Fibroblast of skin of back (primary cell): ENCODE data around the gene HYPK.
"Not testable (repeated sequence)": the region's sequence is repeated elsewhere in the genome, so short reads cannot be mapped to it uniquely, and the experiment has no call there.

ENCODE experiments used
- DNase-seq: peaks from one replicate; pipeline ENCODE4 v3.0.0-alpha.2; 2013

The HYPK gene

DNA sequence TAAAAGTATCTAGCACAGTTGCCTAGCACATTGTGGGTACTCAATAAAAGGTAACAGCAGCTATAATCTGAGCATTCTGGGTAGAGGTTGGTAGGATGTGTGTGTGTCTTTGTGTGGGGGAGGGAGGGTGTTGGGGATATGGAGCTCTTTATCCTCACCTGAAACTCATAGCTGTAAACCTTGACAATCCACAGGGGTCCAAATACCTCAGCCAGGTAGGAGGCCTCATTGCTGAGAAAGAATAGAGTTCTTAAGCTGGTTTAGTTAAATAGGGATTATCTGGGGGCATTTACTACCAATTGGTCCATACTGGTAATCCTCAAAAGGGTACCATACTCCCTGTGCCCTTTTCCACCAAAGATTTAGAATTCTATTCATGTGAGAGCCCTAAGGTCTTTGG lies 4.4 kb upstream of the HYPK start:
- no peak for DNase-seq

DNA sequence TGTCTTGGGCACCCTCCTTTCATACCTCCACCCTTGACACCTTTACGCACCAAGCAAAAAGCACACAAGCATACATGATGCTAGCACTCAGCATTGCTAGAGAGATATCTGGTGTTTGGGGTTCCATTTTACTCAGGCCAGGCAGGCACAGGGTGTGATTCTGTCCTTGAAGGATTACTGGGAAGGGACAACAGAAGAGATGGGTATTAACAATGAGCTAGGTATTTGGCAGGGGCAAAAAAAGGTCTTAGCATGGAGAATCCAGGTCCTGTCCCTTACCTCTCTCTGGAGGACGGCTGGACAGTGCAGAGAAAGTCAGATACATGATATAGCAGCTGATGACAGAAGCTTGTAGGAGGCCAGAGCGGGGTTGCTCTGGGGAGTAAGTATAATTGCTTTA lies 3.8 kb upstream of the HYPK start:
- DNase-seq, result no peak

DNA sequence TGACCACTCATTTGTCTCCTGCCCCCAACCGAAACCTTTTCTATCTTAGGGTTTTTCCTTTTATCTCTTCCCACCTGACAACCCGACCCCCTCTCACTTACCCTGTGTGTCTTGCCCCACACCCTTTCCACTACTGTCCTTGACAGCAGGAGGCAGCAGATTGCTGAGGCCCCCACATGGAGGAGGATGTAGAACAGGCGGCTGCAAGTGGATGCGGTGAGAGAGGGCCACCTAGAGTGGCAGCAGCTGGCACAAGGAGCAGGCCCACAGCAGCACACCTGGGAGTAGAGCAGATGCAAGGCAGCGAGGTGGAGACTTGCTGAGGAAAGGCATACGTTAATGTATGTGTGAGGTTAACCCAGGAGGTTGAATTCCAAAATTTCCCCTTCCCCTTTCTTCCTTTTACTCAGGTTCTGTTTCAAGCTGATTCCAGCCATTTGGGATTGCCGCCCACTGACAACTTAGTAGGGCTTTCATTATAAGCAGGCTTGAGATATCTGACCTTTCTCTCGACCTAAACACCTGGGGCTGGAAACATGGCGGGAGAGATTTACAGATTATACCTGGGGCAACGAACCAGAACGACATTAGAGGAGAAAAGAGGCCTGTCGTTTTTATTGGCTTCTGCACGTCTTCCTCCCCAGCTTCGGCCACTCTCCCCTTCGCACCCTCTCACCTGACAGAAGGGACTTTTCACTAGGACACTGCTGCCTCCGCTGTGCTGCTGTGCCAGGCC lies 1.0 kb upstream of the HYPK start:
- DNase-seq, result no peak

DNA sequence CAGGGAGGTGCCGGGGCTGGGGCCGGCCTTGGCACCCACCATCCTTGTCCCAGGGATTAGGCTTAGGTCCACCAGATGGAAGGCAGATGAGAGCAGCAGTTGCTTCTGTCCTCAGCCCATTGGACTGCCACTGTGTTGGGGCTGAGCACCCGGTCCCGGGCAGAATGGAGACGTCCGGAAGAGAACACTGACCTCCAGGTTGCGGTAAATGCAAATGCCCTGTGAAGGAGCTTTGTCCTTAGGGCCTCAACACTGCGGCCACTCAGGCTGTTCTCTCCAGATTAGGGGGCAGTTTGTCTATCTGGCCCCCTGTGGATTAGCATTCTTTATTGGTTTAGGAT lies 484 bp upstream of the HYPK start, which contains the start of gene SERINC4:
Gene SERINC4 (minus strand): TSS at position 276 of the 341 bp plus-strand sequence. CDS start 234 bp downstream, at position 42.
- no peak for DNase-seq

DNA sequence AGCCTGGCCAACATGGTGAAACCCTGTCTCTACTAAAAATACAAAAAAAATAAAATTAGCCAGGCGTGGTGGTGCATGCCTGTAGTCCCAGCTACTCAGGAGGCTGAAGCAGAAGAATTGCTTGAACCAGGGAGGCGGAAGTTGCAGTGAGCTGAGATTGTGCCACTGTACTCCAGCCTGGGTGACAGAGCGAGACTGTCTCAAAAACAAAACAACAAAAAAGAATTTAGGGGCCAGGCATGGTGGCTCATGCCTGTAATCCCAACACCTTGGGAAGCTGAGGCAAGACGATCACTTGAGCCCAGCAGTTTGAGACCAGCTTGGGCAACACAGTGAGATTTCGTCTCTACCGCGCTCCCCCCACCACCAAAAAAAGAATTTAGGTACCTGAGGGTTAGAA lies 2.3 kb downstream of the HYPK start:
- not testable (repeated sequence) for DNase-seq

DNA sequence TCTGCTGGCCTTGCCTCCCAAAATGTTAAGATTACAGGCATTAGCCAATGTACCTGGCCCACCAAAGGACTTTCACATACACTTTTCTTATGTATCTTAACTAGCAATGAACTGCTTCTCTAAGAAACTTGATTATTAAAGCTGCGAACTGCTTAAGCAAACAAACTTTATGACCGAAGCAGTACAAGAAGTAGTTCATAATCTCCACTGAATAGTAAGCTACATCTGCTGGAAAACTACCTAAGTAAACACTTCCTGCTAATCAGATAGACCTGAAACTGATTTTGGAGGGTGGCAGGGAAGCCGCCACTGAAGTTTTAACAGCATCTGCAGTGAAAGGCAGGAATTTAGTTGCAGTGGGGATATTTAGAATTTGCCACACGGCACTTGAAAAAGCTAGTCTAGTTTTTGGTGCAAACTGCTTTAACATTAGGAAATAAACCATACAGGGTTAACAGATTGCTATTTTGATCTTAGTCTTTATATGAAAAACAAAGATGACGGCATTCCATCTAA lies 8.1 kb downstream of the HYPK start:
- no peak for DNase-seq

DNA sequence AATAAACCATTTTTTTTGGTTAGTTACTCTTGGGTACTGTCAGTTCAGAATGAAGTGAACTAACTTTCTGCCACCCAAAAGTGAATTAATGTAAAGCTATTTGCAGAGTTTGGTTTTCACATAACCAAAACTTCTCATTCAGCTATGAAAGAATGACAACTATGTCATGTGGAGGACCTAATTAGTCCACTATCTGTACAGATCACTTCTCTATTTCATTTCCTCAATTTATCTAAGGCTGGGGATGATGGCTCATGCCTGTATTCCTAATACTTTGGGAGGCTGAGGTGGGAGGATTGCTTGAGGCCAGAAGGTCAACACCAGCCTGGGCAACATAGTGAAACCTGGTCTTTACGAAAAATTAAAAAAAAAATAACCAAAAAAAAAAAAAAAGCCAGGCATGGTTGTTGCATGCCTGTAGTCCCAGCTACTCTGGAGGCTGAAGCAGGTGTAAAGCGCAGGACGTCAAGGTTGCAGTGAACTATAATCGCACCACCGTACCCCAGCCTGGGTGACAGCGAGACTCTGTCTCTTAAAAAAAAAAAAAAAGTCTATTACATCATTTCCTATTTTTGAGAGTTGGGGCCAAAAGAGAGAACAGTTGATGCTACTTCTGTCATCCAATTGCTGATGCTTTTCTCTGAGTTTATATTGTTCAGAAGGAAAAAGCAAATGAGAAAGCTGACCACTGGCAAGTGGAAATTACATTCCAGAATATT lies 8.7 kb downstream of the HYPK start:
- DNase-seq, result no peak

DNA sequence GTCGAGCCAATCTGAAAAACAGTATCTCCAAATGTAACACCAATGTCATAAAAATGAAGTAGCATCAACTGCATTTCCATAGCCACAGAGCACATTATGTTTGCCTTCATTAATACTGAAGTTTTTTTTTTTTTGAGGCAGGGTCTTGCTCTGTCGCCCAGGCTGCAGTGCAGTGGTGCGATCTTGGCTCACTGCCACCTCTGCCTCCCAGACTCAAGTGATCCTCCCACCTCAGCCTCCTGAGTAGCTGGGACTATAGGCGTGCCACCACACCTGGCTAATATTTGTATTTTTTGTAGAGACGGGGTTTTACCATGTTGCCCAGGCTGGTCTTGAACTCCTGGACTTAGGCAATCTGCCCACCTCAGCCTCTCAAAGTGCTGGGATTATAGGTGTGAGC lies 14.7 kb downstream of the HYPK start:
- DNase-seq, result not testable (repeated sequence)

DNA sequence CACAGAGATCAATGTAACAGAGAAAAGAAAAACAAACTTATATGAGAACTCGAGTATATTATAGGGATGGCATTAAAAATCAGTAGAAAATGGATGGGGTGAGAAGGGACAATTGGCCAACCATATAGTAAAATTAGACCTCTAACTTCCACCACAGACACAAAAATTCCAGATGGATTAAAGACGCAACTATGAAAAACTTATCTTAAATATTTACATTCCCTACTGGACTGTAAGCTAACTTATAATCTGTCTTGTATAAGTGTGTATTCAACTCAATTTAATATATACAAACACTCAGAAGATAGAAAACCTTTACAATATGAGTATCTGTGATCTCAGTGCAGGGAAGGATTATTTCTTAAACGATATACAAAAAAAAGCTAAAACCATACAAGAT lies 21.1 kb downstream of the HYPK start:
- DNase-seq, result no peak

DNA sequence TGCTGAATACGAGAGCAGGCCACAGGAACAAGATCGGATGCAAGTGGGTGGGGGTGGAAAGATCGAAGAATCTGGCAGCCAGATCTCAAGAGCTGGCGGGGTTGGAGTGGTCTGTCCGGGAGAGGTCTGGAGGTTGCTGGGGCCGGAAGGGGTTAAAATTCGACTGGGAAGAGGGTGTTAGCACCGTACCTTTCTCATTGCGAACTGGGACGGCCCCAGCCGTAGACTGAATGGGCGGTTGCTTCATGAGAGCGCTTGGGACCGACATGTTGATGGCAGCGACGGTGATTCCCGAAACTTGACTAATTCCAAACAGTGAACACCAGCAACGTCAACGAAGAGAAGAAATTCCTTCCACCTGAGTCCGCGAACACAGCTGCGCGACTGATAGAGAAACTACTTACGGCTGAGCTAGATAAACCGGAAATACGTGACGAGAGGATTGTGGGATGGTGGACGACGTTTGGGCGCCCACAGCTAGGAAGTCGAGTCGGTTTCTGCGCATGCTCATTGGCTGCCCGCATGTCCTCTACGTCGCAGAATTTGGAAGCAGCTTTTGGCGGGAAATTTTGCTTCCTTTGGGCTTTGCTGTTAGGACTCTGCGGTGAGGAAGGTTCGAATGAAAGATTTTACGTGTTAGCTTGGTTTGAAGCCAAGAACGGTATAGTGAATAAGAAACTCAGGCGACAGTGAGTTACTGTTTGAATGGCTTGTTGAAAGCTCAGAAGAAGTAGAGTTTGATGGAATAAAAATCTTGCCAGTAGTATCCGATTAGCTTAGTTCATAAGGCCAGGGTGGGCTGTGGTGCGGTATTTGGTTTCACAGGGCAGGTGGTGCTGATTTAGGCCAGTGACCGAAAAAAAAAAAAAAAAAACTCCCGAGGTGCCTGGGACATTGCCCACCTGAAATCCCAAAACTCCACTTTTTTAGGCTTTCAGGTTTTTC lies 24.2 kb downstream of the HYPK start, which contains the start of gene MFAP1:
Gene MFAP1 (minus strand): TSS at position 389 of the 945 bp plus-strand sequence. CDS start 121 bp downstream, at position 268.
- DNase-seq, result peak; percentile 97

DNA sequence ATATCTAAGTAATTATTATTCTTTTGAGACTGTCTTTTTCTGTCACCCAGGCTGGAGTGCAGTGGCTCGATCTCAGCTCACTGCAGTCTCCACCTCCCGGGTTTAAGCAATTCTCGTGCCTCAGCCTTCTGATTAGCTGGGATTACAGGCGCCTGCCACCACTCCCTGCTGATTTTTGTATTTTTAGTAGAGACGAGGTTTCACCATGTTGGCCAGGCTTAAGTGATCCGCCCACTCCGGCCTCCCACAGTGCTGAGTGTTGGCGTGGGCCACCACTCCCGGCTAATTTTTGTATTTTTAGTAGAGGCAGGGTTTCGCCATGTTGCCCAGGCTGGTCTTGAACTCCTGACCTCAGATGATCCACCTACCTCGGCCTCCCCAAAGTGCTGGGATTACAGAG lies 24.9 kb downstream of the HYPK start:
- DNase-seq, result not testable (repeated sequence)

DNA sequence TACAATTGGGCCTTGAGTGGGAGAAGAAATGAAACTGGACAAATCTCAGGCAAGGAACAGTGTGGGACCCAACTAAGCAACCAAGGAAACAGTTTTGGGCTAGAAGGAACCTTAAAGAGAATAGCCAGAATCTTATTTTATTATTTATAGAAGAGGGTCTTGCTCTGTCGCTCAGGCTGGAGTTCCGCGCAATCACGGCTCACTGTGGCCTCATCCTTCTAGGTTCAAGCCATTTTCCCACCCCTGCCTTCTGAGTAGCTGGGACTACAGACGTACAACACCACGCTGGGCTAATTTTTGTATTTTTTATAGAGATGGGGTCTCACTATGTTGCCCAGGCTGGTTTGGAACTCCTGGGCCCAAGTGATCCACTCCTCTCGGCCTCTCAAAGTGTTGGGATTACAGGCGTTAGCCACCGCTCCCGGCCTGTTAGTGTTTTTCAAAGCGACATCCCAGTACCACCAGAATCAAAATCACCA lies 25.7 kb downstream of the HYPK start:
- DNase-seq, result no peak

DNA sequence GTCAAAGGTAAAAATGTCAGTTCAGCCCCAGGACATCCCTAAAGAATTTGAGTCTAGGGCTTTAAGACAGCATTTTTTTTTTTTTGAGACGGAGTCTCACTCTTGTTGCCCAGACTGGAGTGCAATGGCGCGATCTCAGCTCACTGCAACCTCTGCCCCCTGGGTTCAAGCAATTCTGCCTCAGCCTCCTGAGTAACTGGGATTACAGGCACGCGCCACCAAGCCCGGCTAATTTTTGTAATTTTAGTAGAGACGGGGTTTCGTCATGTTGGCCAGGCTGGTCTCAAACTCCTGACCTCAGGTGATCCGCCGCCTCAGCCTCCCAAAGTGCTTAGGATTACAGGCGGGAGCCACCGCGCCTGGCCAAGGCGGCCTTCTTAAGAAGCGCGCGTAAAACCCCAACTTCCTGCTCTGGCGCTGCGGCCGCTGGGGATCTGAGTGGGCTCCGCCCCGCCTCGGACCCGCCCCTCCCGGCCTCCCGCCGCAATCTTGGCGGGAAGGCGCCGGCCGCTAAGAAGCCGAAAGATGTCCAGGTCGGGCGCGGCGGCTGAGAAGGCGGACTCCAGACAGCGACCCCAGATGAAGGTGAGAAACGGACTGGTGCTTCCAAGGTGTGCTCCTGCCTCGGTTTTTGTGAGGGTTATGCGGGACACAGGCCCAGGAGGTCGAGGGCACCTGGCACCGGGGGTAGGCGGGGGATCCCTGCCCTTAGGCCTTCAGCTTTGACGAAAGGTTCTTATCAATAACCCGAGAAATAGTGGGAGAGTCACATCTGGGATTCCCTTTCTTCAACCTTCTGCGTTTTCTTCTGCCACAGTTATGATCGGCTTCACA lies 26.3 kb downstream of the HYPK start, which contains the start of gene WDR76:
Gene WDR76 (plus strand): TSS at position 495 of the 834 bp plus-strand sequence. CDS start 31 bp downstream, at position 526.
- peak; percentile 84 for DNase-seq

DNA sequence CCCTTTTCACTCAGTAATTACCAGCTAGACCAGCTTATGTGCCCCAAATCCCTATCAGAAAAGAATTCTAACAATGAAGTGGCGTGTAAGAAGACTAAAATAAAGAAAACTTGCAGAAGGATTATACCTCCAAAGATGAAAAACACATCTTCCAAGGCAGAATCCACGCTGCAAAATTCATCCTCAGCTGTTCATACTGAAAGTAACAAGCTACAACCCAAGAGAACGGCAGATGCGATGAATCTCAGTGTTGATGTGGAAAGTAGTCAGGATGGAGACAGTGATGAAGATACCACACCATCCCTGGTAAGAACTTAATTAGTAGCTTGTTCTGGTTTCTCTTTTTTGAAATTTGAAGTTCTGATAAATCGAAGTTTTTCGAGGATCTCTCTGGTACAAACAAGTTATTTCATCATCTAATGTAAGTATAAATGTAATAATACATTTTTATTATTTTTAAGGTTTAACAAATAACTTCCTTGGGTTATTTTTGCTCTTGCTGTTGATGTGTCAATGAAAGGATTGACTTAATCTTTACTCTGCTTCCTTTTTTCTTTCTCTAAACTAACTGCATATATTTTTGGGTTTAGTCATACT lies 27.8 kb downstream of the HYPK start:
- DNase-seq, result peak; percentile 11

DNA sequence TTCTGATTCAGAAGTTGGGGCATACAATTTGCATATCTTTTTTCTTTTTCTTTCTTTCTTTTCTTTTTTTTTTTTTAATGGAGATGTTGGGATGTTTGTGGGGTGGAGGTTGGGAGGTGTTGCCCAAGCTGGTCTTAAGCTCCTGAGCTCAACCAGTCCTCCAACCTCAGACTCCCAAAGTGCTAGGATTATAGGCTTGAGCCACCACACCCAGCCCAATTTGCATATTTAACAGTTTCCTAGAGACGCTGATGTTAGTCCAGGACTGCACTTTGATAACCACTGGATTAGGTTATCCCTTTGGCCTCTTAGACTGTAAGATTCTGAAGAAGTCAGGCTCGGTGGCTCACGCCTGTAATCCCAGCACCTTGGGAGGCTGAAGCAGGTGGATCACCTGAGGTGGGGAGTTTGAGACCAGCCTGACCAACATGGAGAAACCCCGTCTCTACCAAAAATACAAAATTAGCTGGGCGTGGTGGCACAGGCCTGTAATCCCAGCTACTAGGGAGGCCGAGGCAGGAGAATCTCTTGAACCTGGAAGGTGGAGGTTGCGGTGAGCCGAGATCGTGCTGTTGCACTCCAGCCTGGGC lies 29.6 kb downstream of the HYPK start:
- DNase-seq, result not testable (repeated sequence)

DNA sequence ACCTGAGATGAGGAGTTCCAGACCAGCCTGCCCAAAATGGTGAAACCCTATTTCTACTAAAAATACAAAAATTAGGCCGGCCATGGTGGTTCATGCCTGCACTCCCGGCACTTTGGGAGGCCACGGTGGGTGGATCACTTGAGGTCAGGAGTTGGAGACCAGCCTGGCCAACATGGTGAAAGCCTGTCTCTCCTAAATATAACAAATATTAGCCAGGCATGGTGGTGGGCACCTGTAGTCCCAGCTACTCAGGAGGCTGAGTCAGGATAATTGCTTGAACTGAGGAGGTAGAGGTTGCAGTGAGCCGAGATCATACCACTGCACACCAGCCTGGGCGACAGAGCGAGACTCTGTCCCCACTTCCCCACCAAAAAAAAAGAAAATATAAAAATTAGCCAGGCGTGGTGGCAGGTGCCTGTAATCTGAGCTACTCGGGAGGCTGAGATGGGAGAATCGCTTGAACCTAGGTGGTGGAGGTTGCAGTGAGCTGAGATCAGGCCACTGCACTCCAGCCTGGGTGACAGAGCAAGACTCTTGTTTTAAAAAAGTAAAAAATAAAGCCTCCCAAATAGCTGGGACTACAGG lies 30.4 kb downstream of the HYPK start:
- DNase-seq, result not testable (repeated sequence)

DNA sequence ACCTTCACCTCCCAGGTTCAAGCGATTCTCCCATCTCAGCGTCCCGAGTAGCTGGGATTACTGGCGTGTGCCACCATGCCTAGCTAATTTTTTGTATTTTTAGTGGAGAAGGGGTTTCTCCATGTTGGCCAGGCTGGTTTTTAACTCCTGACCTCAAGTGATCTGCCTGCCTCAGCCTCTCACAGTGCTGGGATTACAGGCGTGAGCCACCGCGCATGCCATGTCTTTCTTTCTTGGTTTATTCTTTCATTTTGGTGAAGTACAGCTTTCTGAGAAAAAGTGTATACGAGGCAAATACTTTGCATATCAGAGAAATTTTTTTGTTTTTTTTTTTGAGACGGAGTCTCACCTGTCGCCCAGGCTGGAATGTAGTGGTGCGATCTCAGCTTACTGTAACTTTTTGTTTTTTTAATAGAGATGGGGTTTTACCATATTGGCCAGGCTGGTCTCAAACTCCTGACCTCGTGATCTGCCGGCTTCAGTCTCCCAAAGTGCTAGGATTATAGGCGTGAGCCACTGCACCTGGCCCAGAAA lies 31.2 kb downstream of the HYPK start:
- not testable (repeated sequence) for DNase-seq

DNA sequence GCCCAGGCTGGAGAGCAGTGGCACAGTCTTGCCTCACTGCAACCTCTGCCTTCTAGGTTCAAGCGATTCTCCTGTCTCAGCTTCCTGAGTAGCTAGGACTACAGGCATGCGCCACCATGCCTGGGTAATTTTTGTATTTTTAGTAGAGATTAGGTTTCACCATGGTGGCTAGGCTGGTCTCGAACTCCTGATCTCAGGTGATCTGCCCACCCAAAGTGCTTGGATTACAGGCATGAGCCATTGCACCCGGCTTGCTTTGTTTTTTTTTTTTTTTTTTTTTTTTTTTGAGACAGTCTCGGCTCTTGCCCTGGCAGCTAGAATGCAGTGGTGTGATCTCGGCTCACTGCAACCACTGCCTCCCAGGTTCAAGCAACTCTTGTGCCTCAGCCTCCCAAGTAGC lies 32.1 kb downstream of the HYPK start:
- not testable (repeated sequence) for DNase-seq

DNA sequence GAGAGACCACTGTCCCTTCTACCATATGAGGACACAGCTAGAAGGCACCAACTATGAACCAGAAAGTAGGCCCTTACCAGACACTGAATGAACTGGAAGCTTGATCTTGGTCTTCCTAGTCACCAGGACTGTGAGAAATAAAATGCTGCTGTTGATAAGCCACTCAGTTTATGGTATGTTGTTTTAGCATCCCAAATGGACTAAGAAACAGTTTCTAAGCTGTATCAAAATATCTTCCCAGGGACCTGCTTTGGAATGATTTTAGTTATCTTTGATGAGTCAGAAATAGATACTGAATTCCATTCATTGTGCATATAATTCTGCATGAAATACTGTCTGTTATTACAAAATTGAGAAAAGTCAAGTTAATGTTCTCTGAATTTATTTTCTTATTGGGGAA lies 45.0 kb downstream of the HYPK start:
- DNase-seq, result peak; percentile 56

DNA sequence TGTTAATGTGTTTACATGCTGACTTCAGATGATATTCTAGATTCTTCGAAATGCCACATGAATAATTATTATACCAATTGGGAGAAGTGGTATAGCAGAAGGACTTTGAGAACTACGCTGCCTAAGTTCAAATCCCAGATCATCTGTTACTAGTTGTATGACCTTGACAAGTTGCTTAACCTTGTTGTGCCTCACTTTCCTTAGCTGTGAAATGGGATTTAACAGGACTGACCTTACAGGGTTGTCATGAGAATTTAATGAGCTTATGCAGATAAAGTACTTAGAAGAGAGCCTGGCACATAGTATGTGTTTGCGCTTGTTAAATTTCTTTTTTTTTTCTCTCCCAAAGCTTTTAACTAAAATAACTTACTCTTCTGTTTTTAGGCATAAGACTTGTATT lies 50.9 kb downstream of the HYPK start:
- no peak for DNase-seq
